ENCODE data around the gene VAC14.

- no peak for TF ChIP-seq CTCF (conservative IDR thresholded peaks at IDR 0.05 in 1 of 2, IDR thresholded peaks at IDR 0.05 in 1 of 2; ENCODE audit: extremely low read depth in 1 of 2, insufficient read depth in 1 of 2, low read depth in 1 of 2, low read length in 2 of 2)
- TF ChIP-seq EZH2 (IDR thresholded peaks at IDR 0.05; ENCODE audit: borderline replicate concordance, low read length) = no peak
These were observed 63.4 kb downstream of the VAC14 start for GRCh38 chr16:70737377-70738082.
